SW480 (cell line): ENCODE measurements around the gene GSTK1.
"Not testable (repeated sequence)": the region's sequence is repeated elsewhere in the genome, so short reads cannot be mapped to it uniquely, and the experiment has no call there.

ENCODE experiments used
- DNase-seq: peaks from one replicate; pipeline ENCODE4 v3.0.0-alpha.2; 2016; ENCODE audit warnings: low spot score

The GSTK1 gene

DNA sequence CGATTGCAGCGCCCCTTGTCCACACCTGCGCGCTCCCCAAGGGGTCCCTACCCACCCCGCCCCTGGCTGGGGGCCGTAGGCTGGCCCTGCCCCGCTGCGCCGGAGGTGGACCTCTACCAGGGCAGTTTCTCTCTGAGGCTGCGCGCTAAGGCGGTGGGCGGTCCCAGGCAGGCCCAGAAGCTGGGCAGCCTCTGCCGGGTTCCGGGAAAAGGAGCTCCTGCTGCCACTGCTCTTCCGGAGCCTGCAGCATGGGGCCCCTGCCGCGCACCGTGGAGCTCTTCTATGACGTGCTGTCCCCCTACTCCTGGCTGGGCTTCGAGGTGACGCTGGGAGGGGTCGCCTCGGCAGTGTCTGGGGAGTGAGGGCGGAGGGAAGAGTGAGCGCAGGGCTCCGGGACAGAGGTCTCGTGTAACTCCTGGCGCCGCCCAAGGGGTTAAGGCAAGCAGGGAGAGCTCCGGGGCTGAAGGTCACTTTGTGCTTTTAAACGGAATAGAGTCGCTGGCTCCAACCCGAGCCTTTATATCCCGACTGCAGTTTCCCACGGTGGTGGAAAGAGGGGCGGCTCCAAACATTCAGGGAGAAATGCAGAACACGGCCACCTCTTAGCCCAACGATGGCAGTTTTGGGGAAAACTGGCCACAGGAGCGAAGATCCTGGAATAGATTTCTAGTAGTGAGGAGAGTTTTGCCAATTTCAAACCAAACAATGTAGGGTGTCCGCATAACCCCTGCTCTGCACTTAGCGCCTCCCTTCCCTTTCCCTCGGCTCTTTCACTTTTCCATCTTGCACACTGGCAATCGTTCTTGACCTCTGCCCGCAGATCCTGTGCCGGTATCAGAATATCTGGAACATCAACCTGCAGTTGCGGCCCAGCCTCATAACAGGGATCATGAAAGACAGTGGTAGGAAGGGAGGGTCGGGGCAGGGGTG is at the start of gene GSTK1:
TSS of gene GSTK1 (plus strand) at position 176 of the 930 bp plus-strand sequence. CDS start at position 249, 73 bp downstream.
- DNase-seq: peak; percentile 74

DNA sequence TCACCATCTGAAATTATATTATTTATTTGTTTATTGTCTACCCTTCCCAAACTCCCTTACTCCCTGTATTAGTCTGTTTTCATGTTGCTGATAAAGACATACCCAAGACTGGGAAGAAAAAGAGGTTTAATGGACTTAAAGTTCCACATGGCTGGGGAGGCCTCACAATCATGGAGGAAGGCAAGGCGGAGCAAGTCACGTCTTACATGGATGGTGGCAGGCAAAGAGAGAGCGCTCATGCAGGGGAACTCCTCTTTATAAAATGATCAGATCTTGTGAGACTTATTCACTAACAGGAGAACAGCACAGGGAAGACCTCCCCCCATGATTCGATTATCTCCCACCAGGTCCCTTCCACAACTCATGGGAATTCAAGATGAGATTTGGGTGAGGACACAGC is 49.8 kb upstream of the GSTK1 start:
- not testable (repeated sequence) for DNase-seq

DNA sequence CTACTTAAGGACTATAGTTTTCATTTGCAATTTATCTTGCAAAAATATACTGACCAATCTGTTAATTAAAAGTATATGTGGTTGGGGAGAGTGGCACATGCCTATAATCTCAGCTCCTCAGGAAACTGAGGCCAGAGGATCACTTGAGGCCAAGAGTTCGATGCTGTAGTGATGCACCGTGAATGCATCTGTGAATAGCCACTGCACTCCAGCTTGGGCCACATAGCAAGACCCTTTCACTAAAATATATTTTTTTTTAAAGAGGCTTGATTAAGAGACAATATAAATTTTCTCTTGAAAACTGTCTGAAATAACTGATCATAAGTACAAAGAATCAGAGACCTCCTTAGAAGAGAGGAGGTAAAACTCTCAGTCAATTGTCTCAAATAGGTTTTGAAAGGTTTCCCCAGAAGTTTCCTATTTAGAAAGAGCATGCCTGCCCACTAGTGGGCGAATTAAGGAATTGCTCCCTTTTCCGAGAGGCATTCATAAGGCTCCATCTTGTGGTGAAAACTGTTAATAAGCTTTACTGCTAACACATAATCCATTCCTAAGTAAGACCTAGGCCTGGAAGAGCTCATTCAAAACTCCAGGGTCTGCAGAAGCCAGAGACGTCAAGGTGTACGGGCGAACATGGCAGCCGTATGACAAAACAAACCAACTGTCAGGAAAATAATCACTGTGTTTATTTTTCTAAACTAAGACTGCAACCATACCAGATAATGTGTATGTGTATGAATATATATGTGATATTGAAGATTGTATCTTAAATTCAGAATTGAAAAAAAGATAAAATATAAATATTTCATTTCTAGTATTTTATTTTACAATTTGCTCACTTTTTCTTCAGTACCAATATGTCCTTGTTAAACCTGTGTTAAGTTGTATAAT is 48.2 kb upstream of the GSTK1 start:
- peak; percentile 86 for DNase-seq

DNA sequence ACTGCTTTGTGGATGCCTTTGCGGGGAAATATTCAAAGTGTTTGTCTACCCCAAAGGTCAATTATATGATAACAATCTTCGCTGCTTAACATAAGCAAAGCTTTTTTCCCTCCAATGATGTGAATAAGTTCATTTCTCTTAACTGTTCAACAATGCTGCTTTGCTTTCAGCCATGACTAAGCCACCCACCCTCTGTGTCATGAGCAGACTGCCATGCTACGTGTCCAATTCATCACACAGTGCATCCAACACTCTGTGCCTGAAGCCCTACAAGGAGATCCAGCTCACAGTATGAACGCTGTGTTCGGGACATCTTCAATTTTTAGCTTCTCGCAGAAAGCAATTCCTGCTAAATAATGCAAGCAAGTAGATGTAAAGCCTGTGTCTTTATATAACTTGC is 47.1 kb upstream of the GSTK1 start:
- DNase-seq: no peak

DNA sequence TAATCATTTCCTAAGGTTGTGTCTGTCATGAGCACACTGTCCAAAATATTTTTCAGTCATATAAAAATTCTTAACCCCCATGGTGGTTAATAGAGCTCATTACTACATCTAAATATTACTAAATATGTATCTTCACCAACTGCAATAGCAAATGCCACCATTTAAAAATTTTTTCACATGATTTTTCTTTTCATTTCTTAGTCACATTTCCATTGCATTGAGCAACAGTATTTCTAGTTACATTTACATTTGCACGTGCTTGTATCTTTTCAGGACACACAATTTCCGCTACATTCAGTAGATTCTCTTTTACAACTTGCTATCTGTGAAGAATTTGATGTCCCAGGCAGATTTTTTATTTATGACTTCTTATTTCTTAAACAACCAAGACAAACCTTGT is 46.6 kb upstream of the GSTK1 start:
- DNase-seq: no peak

DNA sequence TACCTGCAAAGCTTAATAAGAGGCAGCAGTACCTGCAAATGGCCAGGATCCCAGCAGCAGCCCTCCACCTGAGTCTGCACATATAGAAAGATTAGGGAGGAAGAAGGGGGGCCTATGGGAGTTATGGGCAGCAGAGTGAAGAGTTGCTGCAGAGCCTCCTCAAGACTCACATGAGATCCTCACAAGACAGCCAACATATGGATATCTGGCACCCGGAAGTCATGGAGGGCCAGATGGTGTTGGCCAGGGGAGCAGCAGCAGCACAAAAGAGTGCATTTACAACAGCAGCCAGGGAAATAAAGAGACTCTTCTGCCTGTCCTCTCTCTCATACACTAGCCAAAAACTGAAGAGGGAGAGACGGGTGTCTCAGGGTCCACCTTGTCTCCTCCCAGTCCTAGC is 45.4 kb upstream of the GSTK1 start:
- no peak for DNase-seq

DNA sequence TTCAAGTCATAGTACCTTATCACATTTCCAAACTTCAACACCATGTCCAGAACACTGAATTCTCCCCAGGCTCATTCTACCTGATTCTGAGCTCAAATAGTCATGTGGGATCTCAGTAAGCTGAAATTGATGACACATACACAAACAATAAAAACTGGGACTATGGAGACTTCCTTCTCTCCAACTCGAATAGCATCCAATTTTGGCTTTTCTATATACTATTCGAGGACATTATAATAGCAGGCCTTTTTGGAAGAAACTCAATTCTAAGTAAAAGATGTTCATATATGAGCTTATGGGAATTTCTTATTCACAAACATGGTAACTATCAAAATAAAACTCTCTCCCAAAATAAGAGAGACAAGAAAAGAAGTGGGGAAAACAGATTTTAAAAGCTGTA is 42.0 kb upstream of the GSTK1 start:
- DNase-seq: no peak

DNA sequence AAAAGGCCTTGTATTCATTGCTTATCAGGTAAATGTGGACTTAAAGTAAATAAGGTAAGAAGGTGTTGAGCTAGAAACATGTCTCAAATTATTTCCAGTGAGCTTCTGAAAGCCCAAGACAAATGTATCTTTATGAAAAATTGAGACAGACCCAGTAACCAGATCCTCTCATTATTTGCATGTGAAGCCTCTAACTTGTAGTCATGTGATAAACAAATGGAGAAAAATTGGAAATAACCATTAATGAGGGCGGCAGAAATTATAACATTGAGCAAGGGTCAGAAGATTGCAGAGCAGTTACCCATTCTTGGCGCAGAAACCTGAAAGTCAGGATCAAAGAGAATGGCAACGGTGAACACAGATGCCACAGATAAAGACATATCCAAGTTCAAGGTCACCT is 41.5 kb upstream of the GSTK1 start, which contains the start of gene TAS2R40:
TSS of gene TAS2R40 (plus strand) at position 301 of the 400 bp plus-strand sequence. CDS start at position 343, 42 bp downstream.
- no peak for DNase-seq

DNA sequence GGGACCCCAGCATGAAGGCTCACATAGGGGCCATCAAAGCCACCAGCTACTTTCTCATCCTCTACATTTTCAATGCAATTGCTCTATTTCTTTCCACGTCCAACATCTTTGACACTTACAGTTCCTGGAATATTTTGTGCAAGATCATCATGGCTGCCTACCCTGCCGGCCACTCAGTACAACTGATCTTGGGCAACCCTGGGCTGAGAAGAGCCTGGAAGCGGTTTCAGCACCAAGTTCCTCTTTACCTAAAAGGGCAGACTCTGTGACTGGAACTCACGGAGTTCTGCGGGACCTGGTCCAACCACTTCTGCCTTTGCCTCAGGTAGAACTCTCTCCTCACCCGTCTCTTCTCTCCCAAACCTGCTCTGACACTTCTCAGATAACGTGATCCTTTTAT is 40.5 kb upstream of the GSTK1 start:
- DNase-seq: no peak

DNA sequence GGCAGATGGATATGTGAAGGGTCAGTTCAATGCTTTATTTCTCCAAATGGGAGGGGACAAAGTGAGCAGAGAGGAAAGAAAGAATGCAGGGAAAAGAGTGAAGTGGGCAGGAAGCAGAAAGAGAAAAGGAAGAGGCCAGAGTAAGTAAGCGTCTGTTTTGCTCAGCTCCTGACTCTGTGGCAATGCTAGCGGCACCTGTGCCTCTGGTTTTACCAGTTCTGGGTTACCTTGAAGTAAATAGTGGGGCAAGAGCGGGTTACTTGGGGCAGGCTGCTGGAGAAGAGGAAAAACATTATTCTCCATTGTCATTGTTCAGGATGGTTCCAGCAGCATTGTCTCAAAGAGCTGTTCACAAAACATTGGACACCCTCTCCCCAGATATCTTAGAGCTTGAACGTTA is 39.5 kb upstream of the GSTK1 start:
- no peak for DNase-seq

DNA sequence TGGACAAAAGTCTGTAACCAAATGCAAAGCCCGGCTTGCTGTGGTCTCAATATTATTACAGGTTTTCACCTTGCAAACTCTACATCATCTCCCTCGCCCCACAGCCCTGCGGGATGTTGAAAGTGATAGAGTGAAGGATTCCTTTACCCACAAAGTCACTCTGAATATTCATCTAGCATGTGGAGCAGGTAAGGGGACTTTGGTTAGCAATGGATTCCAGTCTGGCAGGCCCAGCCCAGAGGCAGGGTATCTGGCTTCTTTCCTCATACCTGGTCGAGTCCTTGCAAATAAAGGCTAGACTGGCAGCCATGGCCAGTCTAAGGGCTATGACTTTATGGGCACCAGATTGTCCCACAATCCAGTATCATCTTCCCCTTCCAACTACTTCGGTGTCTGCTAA is 38.2 kb upstream of the GSTK1 start:
- no peak for DNase-seq

DNA sequence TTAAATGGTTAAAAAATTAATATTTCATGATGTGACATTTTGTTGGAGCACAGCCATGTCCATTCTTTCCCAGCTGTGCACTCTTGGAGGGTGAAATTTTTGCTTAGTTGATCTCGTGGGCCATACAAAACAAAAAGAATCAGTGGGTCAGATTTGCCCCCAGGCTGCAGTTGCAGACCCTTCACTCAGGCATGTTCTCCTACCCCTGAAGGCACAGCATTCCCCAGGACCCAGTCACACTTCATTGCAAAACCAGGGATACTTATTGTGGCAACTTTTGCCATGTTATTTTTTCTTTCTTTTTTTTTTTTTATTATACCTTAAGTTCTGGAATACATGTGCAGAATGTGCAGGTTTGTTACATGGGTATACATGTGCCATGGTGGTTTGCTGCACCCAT is 35.4 kb upstream of the GSTK1 start:
- DNase-seq: no peak

DNA sequence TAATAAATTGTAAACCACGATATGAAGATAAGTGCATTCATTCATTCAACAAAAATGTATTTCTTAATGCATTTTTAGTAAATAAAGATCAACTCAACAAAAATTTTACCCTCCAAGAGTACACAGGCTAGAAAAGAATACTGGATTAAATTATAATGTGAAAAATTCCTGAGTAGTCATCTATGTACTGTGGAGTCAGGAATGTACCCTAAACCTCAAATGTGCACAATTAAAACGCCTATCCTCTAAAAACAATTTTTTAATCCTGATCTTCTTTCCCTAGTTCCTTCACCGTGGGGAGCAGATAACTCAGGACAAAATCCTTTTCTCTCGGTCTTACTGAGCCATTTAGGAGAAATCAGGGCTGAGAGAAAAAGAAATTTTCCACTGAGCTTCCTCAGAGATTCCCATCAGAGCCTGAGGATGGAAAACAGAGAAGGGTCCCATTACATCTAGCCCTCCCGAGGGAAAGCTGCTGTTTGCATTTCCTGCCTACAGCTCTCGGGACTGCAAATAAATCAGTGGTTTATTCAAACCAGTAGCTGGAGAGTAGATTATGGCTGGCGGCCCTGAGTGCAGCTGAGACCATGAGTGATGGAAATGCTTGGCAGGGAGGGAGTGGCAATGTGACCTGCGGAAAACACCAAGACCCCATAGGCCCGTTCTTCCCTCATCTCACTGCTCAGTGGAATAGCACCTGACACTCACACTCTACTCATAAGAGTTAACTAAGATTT is 34.0 kb upstream of the GSTK1 start:
- DNase-seq: no peak

DNA sequence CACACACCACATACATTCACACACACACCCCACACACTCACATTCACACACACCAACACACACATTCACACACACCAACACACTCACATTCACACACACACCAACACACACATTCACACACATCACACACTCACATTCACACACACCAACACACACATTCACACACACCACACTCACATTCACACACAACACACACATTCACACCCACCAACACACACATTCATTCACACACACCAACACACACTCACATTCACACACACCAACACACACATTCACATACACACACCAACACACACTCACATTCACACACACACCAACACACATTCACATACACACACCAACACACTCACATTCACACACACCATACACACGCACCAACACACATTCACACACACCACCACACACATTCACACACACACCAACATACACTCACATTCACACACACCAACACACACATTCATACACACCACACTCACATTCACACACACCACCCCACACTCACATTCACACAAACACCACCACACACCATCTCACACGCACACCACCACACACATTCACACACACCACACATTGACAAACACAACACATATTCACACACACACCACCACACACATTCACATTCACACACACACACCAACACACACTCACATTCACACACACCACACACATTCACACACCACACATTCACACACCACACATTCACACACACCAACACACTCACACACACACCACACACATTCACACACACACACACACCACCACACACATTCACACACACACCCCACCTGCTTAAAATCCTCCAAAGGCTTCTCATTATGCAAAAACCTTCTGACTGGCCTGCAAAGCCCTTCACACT is 32.4 kb upstream of the GSTK1 start:
- DNase-seq: no peak

DNA sequence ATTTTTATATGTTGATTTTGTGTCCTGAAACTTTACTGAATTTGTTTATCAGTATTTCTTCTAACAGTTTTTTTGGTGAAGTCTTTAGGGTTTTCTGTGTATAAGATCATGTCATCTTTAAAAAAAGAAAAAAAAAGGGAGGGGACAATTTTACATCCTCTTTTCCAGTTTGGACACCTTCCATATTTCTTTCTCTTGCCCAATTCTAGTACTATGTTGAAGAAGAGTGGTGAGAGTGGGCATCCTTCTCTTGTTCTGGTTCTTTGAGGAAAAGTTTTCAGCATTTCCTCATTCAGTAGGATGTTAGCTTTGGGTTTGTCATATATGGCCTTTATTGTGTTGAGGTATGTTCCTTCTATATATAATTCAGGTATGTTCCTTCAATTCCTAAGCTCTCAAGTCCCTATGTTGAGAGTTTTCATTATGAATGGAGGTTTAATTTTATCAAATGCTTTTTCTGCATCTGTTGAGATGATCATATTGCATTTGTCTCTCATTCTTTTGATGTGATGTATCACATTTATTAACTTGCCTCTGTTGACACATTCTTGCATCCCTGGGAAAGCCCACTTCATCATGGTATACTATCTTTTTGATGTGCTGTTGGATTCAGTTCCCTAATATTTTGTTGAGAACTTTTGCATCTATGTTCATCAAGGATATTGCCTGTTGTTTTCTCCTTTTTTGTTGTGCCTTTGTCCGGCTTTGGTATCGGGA is 29.3 kb upstream of the GSTK1 start:
- no peak for DNase-seq

DNA sequence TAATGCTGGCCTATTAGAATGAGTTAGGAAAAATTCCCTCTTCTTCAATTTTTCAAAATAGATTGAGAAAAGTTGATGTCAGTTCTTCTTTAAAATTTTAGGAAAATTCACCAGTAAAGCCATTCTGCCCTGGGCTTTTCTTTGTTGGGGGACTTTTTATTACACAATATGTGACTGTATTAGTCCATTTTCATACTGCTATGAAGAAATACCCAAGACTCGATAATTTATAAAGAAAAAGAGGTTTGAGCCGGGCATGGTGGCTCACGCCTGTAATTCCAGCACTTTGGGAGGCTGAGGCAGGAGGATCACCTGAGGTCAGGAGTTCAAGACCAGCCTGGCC is 28.7 kb upstream of the GSTK1 start:
- no peak for DNase-seq

DNA sequence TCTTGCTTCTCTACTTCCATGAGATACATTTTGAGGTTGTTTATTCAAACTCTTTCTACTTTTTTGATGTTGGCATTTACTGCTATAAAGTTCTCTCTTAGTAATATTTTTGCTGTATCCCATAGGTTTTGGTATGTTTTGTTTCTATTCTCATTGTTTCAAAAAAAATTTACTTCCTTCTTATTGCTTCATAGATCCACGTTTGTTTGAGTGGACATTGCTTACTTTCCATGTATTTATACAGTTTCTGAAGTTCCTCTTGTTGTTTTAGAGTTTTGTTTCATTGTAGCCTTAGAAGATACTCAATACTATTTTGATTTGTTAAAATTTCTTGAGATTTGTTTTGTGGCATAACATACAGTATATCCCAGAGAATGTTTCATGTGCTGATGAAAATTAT is 27.7 kb upstream of the GSTK1 start:
- no peak for DNase-seq

DNA sequence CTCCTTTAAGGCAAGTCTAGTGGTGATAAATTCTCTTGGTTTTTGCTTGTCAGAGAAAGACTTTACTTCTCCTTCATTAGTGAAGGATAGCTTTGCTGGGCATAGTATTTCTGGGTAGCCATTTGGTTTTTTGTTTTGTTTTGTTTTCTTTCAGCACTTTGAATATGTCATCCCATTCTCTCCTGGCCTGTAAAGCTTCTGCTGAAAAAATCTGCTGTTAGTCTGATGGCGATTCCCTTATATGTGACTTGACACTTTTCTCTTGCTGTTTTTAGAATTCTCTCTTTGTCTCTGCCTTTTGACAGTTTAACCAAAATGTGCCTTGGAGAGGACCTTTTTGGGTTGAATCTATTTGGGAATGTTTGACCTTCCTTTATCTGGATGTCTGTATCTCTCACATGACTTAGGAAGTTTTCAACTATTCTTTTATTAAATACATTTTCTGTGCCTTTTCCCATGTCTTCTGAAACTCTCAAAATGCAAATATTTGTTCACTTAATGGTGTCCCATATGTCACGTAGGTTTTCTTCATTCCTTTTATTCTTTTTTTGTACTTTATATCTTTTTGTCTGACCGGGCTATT is 26.7 kb upstream of the GSTK1 start:
- DNase-seq: no peak

DNA sequence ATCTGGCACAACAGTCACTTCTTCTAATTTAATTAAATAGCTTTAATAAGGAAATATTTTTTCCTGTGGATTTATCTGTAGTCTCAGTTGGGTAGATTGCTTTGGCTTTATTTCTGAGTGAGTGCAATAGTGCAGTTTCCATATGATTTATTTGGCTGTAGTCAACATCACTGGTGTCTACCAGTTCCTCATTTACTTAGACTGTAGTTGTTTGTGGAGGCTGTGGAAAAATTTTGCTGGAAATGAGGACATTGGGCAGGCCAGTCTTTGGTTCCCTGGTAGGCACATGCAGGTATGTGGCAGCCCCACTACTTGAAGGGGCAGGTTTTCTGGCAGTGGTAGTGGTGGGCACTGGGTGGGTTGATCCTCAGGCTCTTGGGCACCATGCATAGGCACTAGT is 25.9 kb upstream of the GSTK1 start:
- DNase-seq: no peak

DNA sequence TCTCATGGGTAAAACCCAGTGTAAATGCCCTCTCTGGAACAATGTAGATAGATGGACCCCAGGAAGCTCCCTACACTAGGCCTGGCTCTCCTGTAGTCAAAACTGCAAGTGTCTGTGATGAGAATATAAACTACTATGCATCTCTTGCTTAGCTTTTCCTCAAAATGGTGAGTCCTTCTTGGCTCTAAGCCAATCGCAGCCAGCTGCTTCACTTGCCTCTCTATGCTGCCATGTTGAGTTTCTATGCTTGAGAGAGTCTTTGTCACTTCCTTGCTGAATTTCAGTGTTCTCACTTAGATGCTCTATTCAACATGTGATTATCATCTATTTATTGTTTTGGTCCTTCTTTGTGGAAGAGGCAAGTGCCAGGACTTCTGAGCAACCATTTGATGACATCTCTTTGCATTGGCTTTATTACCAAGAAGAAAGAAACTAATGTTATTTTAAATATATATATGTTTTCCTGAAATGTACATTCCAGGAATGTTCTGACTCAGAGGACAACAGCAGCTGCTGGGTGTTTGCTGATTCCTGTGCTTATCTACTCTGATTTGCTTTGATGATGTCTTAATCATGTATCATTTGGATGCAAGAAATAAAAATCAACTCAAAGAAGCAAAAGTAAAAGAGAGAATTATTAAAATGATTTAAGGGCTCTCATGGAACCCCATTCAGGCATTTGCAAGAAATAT is 24.8 kb upstream of the GSTK1 start:
- DNase-seq: no peak
